ENCODE data around the gene P4HA2.
A peak's percentile ranks its signal among the peaks of the same experiment; 100 is the strongest.

Gene P4HA2

GRCh38 chr5:132262882-132263547 is 35.4 kb upstream of the P4HA2 start:
- peak; percentile 13 for DNase-seq (ENCODE audit: low spot score)
- no peak for TF ChIP-seq CTCF (IDR thresholded peaks at IDR 0.05; ENCODE audit: extremely low read depth, missing control alignments)

- DNase-seq (ENCODE audit: low spot score): peak; percentile 19
- TF ChIP-seq CTCF (IDR thresholded peaks at IDR 0.05; ENCODE audit: extremely low read depth, missing control alignments): no peak
Measured at GRCh38 chr5:132261881-132262845, 34.5 kb upstream of the P4HA2 start.

- TF ChIP-seq CTCF (IDR thresholded peaks at IDR 0.05; ENCODE audit: extremely low read depth, missing control alignments): no peak
- DNase-seq (ENCODE audit: low spot score): peak; percentile 48
Measured at GRCh38 chr5:132260714-132261551, 33.3 kb upstream of the P4HA2 start.

GRCh38 chr5:132260051-132260450 is 32.4 kb upstream of the P4HA2 start:
- no peak for DNase-seq (ENCODE audit: low spot score)

GRCh38 chr5:132259069-132259851 is 31.6 kb upstream of the P4HA2 start:
- peak; percentile 8 for DNase-seq (ENCODE audit: low spot score)
- no peak for TF ChIP-seq CTCF (IDR thresholded peaks at IDR 0.05; ENCODE audit: extremely low read depth, missing control alignments)

More at GRCh38 chr5:132260051-132260450, 32.4 kb upstream of the P4HA2 start:
- no peak for TF ChIP-seq CTCF (IDR thresholded peaks at IDR 0.05; ENCODE audit: extremely low read depth, missing control alignments)

DNA sequence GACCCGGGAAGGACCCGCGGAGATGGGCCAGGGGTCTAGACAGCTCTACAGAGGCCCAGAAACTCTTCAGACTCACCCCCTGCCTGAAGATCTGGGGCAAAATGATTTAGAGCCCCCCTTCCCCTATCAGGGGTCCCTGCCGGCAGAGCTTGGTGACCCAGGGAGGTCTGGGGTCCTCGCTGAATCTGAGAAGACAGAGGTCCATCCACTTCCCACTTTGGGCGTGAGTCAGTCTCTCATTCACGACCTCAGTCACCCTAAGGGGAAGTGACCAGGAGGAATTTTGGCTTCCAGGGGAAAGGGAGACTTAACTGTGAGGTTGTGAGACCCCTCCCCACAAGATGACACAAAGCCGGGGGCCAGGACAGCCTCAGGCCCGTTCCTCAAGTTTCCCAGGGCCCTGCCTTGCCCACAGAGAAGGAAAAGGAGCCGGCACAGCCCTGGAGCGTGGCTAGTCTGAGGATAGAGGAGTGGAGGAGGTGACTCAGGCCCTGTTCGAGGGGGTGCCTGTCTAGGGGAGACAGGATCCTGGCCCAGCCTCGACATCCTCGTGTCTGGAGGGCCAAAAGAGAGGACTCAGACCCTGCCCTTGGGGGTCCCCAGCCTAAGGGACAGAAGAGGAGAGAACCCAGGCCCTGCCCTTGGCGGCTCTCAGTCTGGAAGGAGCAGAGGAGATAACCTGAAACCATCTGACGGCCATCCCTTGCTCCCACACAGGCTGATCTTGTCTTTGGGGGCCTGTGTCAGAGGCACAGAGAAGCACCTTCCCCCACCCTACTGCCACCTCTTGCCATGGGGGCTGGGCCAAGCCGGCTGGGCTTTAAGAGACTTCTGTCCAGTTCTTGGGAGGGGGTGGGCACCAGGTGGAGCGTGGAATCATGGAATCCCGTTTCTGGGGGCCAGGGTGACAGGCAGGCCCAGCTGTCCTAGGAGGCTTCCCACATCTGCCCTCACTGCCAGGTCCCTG is 30.7 kb upstream of the P4HA2 start:
- DNase-seq (ENCODE audit: low spot score): peak; percentile 22
- no peak for TF ChIP-seq CTCF (IDR thresholded peaks at IDR 0.05; ENCODE audit: extremely low read depth, missing control alignments)
